ENCODE data around the gene TMX4.
A peak's percentile ranks its signal among the peaks of the same experiment; 100 is the strongest.

DNA sequence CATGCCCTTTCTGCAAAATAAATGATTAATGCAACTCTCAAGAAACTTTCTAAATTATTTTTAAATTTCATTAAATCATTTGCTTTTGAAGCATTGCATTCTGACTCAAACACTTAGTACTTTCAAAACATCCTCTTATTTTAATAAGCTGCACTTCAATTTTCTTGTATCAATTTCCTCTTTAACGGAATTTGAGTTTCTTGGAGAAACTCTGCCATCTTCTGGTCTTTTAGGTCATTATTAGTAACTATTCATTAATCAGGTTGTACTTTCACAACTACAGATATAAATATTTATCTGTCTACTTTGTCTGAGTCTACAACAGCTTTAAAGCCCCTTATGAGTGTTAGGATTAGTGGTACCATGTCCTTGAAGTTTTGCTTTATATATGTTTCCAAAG, 30.2 kb downstream of the TMX4 start:
- TF ChIP-seq, protein P1, sequence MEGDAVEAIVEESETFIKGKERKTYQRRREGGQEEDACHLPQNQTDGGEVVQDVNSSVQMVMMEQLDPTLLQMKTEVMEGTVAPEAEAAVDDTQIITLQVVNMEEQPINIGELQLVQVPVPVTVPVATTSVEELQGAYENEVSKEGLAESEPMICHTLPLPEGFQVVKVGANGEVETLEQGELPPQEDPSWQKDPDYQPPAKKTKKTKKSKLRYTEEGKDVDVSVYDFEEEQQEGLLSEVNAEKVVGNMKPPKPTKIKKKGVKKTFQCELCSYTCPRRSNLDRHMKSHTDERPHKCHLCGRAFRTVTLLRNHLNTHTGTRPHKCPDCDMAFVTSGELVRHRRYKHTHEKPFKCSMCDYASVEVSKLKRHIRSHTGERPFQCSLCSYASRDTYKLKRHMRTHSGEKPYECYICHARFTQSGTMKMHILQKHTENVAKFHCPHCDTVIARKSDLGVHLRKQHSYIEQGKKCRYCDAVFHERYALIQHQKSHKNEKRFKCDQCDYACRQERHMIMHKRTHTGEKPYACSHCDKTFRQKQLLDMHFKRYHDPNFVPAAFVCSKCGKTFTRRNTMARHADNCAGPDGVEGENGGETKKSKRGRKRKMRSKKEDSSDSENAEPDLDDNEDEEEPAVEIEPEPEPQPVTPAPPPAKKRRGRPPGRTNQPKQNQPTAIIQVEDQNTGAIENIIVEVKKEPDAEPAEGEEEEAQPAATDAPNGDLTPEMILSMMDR (IDR thresholded peaks at IDR 0.05 in 2 of 3, conservative IDR thresholded peaks at IDR 0.05 in 1 of 3; ENCODE audit: borderline replicate concordance in 1 of 3, insufficient read depth in 1 of 3, low read depth in 2 of 3, low read length in 2 of 3): peak in 2 of 3 experiments; percentile 20 to 24; a peak in 3 of 6 replicates
- no peak for TF ChIP-seq SP1 (IDR thresholded peaks at IDR 0.05; ENCODE audit: low read depth)
- TF ChIP-seq EGR1 (IDR thresholded peaks at IDR 0.05; ENCODE audit: low read depth): no peak
- TF ChIP-seq, protein P2, sequence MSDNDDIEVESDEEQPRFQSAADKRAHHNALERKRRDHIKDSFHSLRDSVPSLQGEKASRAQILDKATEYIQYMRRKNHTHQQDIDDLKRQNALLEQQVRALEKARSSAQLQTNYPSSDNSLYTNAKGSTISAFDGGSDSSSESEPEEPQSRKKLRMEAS (IDR thresholded peaks at IDR 0.05): no peak
- no peak for TF ChIP-seq POLR2A (IDR thresholded peaks at IDR 0.05; ENCODE audit: borderline replicate concordance, extremely low read depth, insufficient read depth, insufficient read length)
- no peak for TF ChIP-seq CBX3 (IDR thresholded peaks at IDR 0.05; ENCODE audit: low read depth)
- TF ChIP-seq ELF1 (IDR thresholded peaks at IDR 0.05; ENCODE audit: borderline replicate concordance, low read depth): no peak
- no peak for TF ChIP-seq JUND (IDR thresholded peaks at IDR 0.05)

Measured in HCT116 (cell line).